Activated naive CD8-positive, alpha-beta T cell treated with anti-CD3 and anti-CD28 coated beads, Interleukin-2, amount 50 U/mL, for 24 hours (primary cell): ENCODE data around the gene DLG2.

Experiments
- ATAC-seq: fragments of 150-1000 bp; cut with Tn5 transposase; one replicate; pipeline ENCODE4 v1.10.0; 2021
- DNase-seq: peaks from one replicate; pipeline ENCODE4 v3.0.0; 2021
- H3K27ac Mint-ChIP-seq: one replicate; pipeline ENCODE4 v1.8.0; 2021; ENCODE audit warnings: mild to moderate bottlenecking, mixed read lengths
- H3K27me3 Mint-ChIP-seq: one replicate; pipeline ENCODE4 v1.8.0; 2021; ENCODE audit warnings: mixed read lengths
- H3K36me3 Mint-ChIP-seq: one replicate; pipeline ENCODE4 v1.8.0; 2021; ENCODE audit warnings: low read depth, mixed read lengths
- H3K4me1 Mint-ChIP-seq: one replicate; pipeline ENCODE4 v1.8.0; 2021; ENCODE audit warnings: mixed read lengths
- H3K4me3 Mint-ChIP-seq: one replicate; pipeline ENCODE4 v1.8.0; 2021; ENCODE audit warnings: mild to moderate bottlenecking, moderate library complexity, mixed read lengths
- H3K9me3 Mint-ChIP-seq: one replicate; pipeline ENCODE4 v1.8.0; 2021; ENCODE audit warnings: mixed read lengths

The DLG2 gene

GRCh38 chr11:83852775-83853442 is 1774.2 kb downstream of the DLG2 start:
- no peak for ATAC-seq
- Mint-ChIP-seq H3K4me1 (no peaks in the 10 kb centered on the region), H3K9me3 (peaks cover 11% of the 10 kb centered on the region)

GRCh38 chr11:83852012-83852411 is 1775.1 kb downstream of the DLG2 start:
- DNase-seq (no peak), ATAC-seq (no peak)
- Mint-ChIP-seq H3K4me1 (no peaks in the 10 kb centered on the region), H3K9me3 (peaks cover 4% of the 10 kb centered on the region), H3K4me3 (no peak overlapping the region), H3K27ac (no peak overlapping the region), H3K27me3 (no peaks in the 10 kb centered on the region), H3K36me3 (no peaks in the 10 kb centered on the region)

More at GRCh38 chr11:83852775-83853442, 1774.2 kb downstream of the DLG2 start:
- no peaks in the 10 kb centered on the region for H3K27me3 Mint-ChIP-seq
- no peak overlapping the region for H3K27ac Mint-ChIP-seq
- no peaks in the 10 kb centered on the region for H3K36me3 Mint-ChIP-seq
- DNase-seq, result no peak
- H3K4me3 Mint-ChIP-seq, result no peak overlapping the region

GRCh38 chr11:83847467-83848034 is 1779.6 kb downstream of the DLG2 start:
- Mint-ChIP-seq H3K4me1 (no peaks in the 10 kb centered on the region), H3K27me3 (no peaks in the 10 kb centered on the region), H3K9me3 (no peaks in the 10 kb centered on the region), H3K27ac (no peak overlapping the region), H3K4me3 (no peak overlapping the region), H3K36me3 (no peaks in the 10 kb centered on the region)
- DNase-seq (no peak), ATAC-seq (no peak)

GRCh38 chr11:83845797-83846196 is 1781.3 kb downstream of the DLG2 start:
- DNase-seq (no peak), ATAC-seq (no peak)
- Mint-ChIP-seq H3K27ac (no peak overlapping the region), H3K4me1 (no peaks in the 10 kb centered on the region), H3K36me3 (no peaks in the 10 kb centered on the region), H3K4me3 (no peak overlapping the region), H3K27me3 (no peaks in the 10 kb centered on the region), H3K9me3 (no peaks in the 10 kb centered on the region)

- H3K4me1 Mint-ChIP-seq, result no peaks in the 10 kb centered on the region
- no peak overlapping the region for H3K27ac Mint-ChIP-seq
- DNase-seq (no peak), ATAC-seq (no peak)
- no peaks in the 10 kb centered on the region for H3K9me3 Mint-ChIP-seq
- H3K27me3 Mint-ChIP-seq, result peaks cover 1% of the 10 kb centered on the region
- no peaks in the 10 kb centered on the region for H3K36me3 Mint-ChIP-seq
- no peak overlapping the region for H3K4me3 Mint-ChIP-seq
These were observed 1786.8 kb downstream of the DLG2 start for GRCh38 chr11:83840326-83840725.

- peak; percentile 6 for DNase-seq
- ATAC-seq, result peak; percentile 65
- H3K27ac Mint-ChIP-seq, result no peak overlapping the region
These were observed 1790.1 kb downstream of the DLG2 start for GRCh38 chr11:83836883-83837654.

GRCh38 chr11:83836065-83836464 is 1791.1 kb downstream of the DLG2 start:
- H3K4me3 Mint-ChIP-seq, result no peak overlapping the region
- no peaks in the 10 kb centered on the region for H3K36me3 Mint-ChIP-seq
- H3K27ac Mint-ChIP-seq, result no peak overlapping the region
- no peak for ATAC-seq
- H3K4me1 Mint-ChIP-seq, result no peaks in the 10 kb centered on the region
- H3K27me3 Mint-ChIP-seq, result peaks cover 1% of the 10 kb centered on the region
- no peaks in the 10 kb centered on the region for H3K9me3 Mint-ChIP-seq
- DNase-seq, result no peak

More at GRCh38 chr11:83836883-83837654, 1790.1 kb downstream of the DLG2 start:
- Mint-ChIP-seq H3K4me1 (no peaks in the 10 kb centered on the region), H3K36me3 (no peaks in the 10 kb centered on the region), H3K4me3 (no peak overlapping the region), H3K27me3 (peaks cover 1% of the 10 kb centered on the region), H3K9me3 (no peaks in the 10 kb centered on the region)

- no peak overlapping the region for H3K4me3 Mint-ChIP-seq
- peaks cover 1% of the 10 kb centered on the region for H3K27me3 Mint-ChIP-seq
- no peaks in the 10 kb centered on the region for H3K9me3 Mint-ChIP-seq
- H3K27ac Mint-ChIP-seq, result no peak overlapping the region
- no peak for ATAC-seq
- H3K4me1 Mint-ChIP-seq, result no peaks in the 10 kb centered on the region
- DNase-seq, result no peak
- H3K36me3 Mint-ChIP-seq, result no peaks in the 10 kb centered on the region
These were observed 1791.7 kb downstream of the DLG2 start for GRCh38 chr11:83835423-83835822.

- no peak overlapping the region for H3K4me3 Mint-ChIP-seq
- H3K4me1 Mint-ChIP-seq, result no peaks in the 10 kb centered on the region
- H3K27ac Mint-ChIP-seq, result no peak overlapping the region
- no peaks in the 10 kb centered on the region for H3K27me3 Mint-ChIP-seq
- no peaks in the 10 kb centered on the region for H3K9me3 Mint-ChIP-seq
- H3K36me3 Mint-ChIP-seq, result no peaks in the 10 kb centered on the region
- no peak for DNase-seq
- ATAC-seq, result no peak
These were observed 1795.2 kb downstream of the DLG2 start for GRCh38 chr11:83831929-83832328.

GRCh38 chr11:83827940-83828554 is 1799.1 kb downstream of the DLG2 start:
- H3K4me1 Mint-ChIP-seq, result no peaks in the 10 kb centered on the region
- DNase-seq (no peak), ATAC-seq (no peak)
- H3K36me3 Mint-ChIP-seq, result no peaks in the 10 kb centered on the region
- H3K27me3 Mint-ChIP-seq, result no peaks in the 10 kb centered on the region
- H3K4me3 Mint-ChIP-seq, result no peak overlapping the region
- no peaks in the 10 kb centered on the region for H3K9me3 Mint-ChIP-seq
- H3K27ac Mint-ChIP-seq, result no peak overlapping the region

- no peaks in the 10 kb centered on the region for H3K9me3 Mint-ChIP-seq
These were observed 1799.6 kb downstream of the DLG2 start for GRCh38 chr11:83827520-83827919.

GRCh38 chr11:83826078-83826477 is 1801.1 kb downstream of the DLG2 start:
- Mint-ChIP-seq H3K36me3 (no peaks in the 10 kb centered on the region), H3K9me3 (no peaks in the 10 kb centered on the region), H3K27me3 (no peaks in the 10 kb centered on the region), H3K4me1 (no peaks in the 10 kb centered on the region), H3K4me3 (no peak overlapping the region), H3K27ac (no peak overlapping the region)
- DNase-seq (no peak), ATAC-seq (no peak)

More at GRCh38 chr11:83827520-83827919, 1799.6 kb downstream of the DLG2 start:
- no peak for ATAC-seq
- no peak for DNase-seq
- H3K36me3 Mint-ChIP-seq, result no peaks in the 10 kb centered on the region
- H3K4me3 Mint-ChIP-seq, result no peak overlapping the region
- H3K27ac Mint-ChIP-seq, result no peak overlapping the region
- H3K27me3 Mint-ChIP-seq, result no peaks in the 10 kb centered on the region
- no peaks in the 10 kb centered on the region for H3K4me1 Mint-ChIP-seq

GRCh38 chr11:83823461-83824025 is 1803.6 kb downstream of the DLG2 start:
- no peak for ATAC-seq
- no peaks in the 10 kb centered on the region for H3K27me3 Mint-ChIP-seq
- no peaks in the 10 kb centered on the region for H3K36me3 Mint-ChIP-seq
- no peak overlapping the region for H3K4me3 Mint-ChIP-seq
- no peak for DNase-seq
- H3K9me3 Mint-ChIP-seq, result no peaks in the 10 kb centered on the region
- H3K27ac Mint-ChIP-seq, result no peak overlapping the region
- H3K4me1 Mint-ChIP-seq, result no peaks in the 10 kb centered on the region

GRCh38 chr11:83819931-83820549 is 1807.1 kb downstream of the DLG2 start:
- Mint-ChIP-seq H3K4me3 (no peak overlapping the region), H3K9me3 (no peaks in the 10 kb centered on the region), H3K27me3 (peaks cover 2% of the 10 kb centered on the region), H3K36me3 (no peaks in the 10 kb centered on the region), H3K4me1 (no peaks in the 10 kb centered on the region), H3K27ac (no peak overlapping the region)
- DNase-seq (no peak), ATAC-seq (no peak)
